ENCODE results near the gene AHDC1.

- TF ChIP-seq POLR2AphosphoS5 (IDR thresholded peaks at IDR 0.05; ENCODE audit: insufficient read depth, low read depth, low read length) (no peak), CTCF (IDR thresholded peaks at IDR 0.05; ENCODE audit: extremely low read depth in 1 of 2, insufficient read depth in 1 of 2, low read depth in 1 of 2, low read length in 2 of 2) (no peak), POLR2A (IDR thresholded peaks at IDR 0.05; ENCODE audit: low read depth, low read length) (no peak), EZH2 (IDR thresholded peaks at IDR 0.05; ENCODE audit: borderline replicate concordance, low read depth, low read length, severe bottlenecking) (no peak), GATA2 (IDR thresholded peaks at IDR 0.05; ENCODE audit: insufficient read depth, insufficient read length, low read depth, low read length) (no peak), MAX (IDR thresholded peaks at IDR 0.05; ENCODE audit: insufficient read depth, insufficient read length) (no peak), JUN (IDR thresholded peaks at IDR 0.05; ENCODE audit: borderline replicate concordance, insufficient read depth, insufficient read length, low read depth) (no peak)
Observed at GRCh38 chr1:27622828-27623227, 18.9 kb upstream of the AHDC1 start.
